CD14-positive monocyte (primary cell): ENCODE measurements around the gene MALAT1. TPM values are rescaled to one million over a fixed set of nuclear protein-coding genes. Genes with fewer than 3 reads are reported as not detected.
A peak's percentile ranks its signal among the peaks of the same experiment; 100 is the strongest.

Source experiments
- DNase-seq, 3 donors: peaks; one replicate each; pipeline ENCODE4 v3.0.0-alpha.2; 2011 to 2022
- H2AFZ ChIP-seq: 2 replicates; pipeline ENCODE4 v1.6.0; 2012; ENCODE audit warnings: mild to moderate bottlenecking, low read depth, low read length, inconsistent platforms; ENCODE audit not compliant: insufficient read depth, poor library complexity, severe bottlenecking
- H3K27ac ChIP-seq, 2 donors: 1 replicate in 1 of 2; 2 replicates in 1 of 2; pipeline ENCODE4 v1.5.1; 2012 to 2013; ENCODE audit warnings: low read length in 2 of 2, control low read depth in 1 of 2, inconsistent platforms in 1 of 2, low read depth in 1 of 2, mild to moderate bottlenecking in 1 of 2
- H3K27me3 ChIP-seq, 2 donors: one replicate each; pipeline versions ENCODE4 v1.6.0 to v1.6.1; 2011 to 2013; ENCODE audit warnings: low read length in 2 of 2; ENCODE audit not compliant: control insufficient read depth in 2 of 2, insufficient read depth in 2 of 2
- H3K36me3 ChIP-seq, 2 donors: replicated peaks in 1 of 2; 1 replicate in 1 of 2; 2 replicates in 1 of 2; pipeline versions ENCODE4 v1.5.1 to v1.6.1; 2012 to 2013; ENCODE audit warnings: low read length in 2 of 2, control low read depth in 1 of 2, inconsistent platforms in 1 of 2, mild to moderate bottlenecking in 1 of 2; ENCODE audit not compliant: insufficient read depth in 2 of 2, control insufficient read depth in 1 of 2
- H3K4me1 ChIP-seq, 2 donors: 1 replicate in 1 of 2; 2 replicates in 1 of 2; pipeline versions ENCODE4 v1.5.1 to v1.6.1; 2012 to 2013; ENCODE audit warnings: low read length in 2 of 2, control low read depth in 1 of 2, inconsistent platforms in 1 of 2, mild to moderate bottlenecking in 1 of 2, moderate library complexity in 1 of 2; ENCODE audit not compliant: insufficient read depth in 2 of 2, control insufficient read depth in 1 of 2
- H3K4me2 ChIP-seq: replicated peaks from 2 replicates; pipeline ENCODE3; 2012; ENCODE audit warnings: low read length, moderate library complexity, mild to moderate bottlenecking; ENCODE audit not compliant: poor library complexity, severe bottlenecking; ENCODE audit errors: extremely low read depth
- H3K4me3 ChIP-seq, 3 experiments: fragments of 200-600 bp in 1 of 3; sonication (generic) in 1 of 3; replicated peaks in 1 of 3; 1 replicate in 2 of 3; 2 replicates in 1 of 3; pipeline ENCODE4 v1.5.1; 2011 to 2013; ENCODE audit warnings: low read length in 3 of 3, mild to moderate bottlenecking in 3 of 3, control low read depth in 2 of 3, low read depth in 2 of 3, inconsistent platforms in 1 of 3, moderate library complexity in 1 of 3
- H3K79me2 ChIP-seq: 2 replicates; pipeline ENCODE4 v1.6.0; 2012; ENCODE audit warnings: mild to moderate bottlenecking, control low read depth, inconsistent platforms, low read length, moderate library complexity; ENCODE audit not compliant: insufficient read depth
- H3K9ac ChIP-seq: 2 replicates; pipeline ENCODE4 v1.6.0; 2017; ENCODE audit warnings: low read length, mild to moderate bottlenecking; ENCODE audit not compliant: insufficient read depth, poor library complexity, severe bottlenecking
- H3K9me3 ChIP-seq, 2 donors: replicated peaks in 1 of 2; 1 replicate in 1 of 2; 2 replicates in 1 of 2; pipeline versions ENCODE4 v1.5.1 to v1.6.1; 2012 to 2013; ENCODE audit warnings: low read length in 2 of 2, control low read depth in 1 of 2; ENCODE audit not compliant: control insufficient read depth in 1 of 2, insufficient read depth in 1 of 2
- H4K20me1 ChIP-seq: 2 replicates; pipeline ENCODE4 v1.6.0; 2012; ENCODE audit warnings: mild to moderate bottlenecking, low read length, control low read depth, moderate library complexity; ENCODE audit not compliant: insufficient read depth
- H3K27ac Mint-ChIP-seq, 7 donors: one replicate each; pipeline ENCODE4 v1.8.0; 2020; ENCODE audit warnings: mild to moderate bottlenecking in 7 of 7, mixed read lengths in 7 of 7, moderate library complexity in 6 of 7, inconsistent platforms in 2 of 7
- H3K27me3 Mint-ChIP-seq, 3 donors: one replicate each; pipeline ENCODE4 v1.8.0; 2021 to 2022; ENCODE audit warnings: low read depth in 3 of 3, mild to moderate bottlenecking in 3 of 3, mixed read lengths in 3 of 3, moderate library complexity in 3 of 3, inconsistent platforms in 1 of 3
- H3K36me3 Mint-ChIP-seq, 2 donors: one replicate each; pipeline ENCODE4 v1.8.0; 2020; ENCODE audit warnings: mixed read lengths in 2 of 2, inconsistent platforms in 1 of 2, mild to moderate bottlenecking in 1 of 2
- H3K4me1 Mint-ChIP-seq: one replicate; pipeline ENCODE4 v1.8.0; 2020; ENCODE audit warnings: mild to moderate bottlenecking, mixed read lengths
- H3K4me3 Mint-ChIP-seq, 2 donors: one replicate each; pipeline ENCODE4 v1.8.0; 2020; ENCODE audit warnings: mild to moderate bottlenecking in 2 of 2, mixed read lengths in 2 of 2, moderate library complexity in 1 of 2
- H3K9me3 Mint-ChIP-seq, 7 donors: one replicate each; pipeline ENCODE4 v1.8.0; 2020 to 2022; ENCODE audit warnings: mixed read lengths in 7 of 7, mild to moderate bottlenecking in 6 of 7, moderate library complexity in 6 of 7, inconsistent platforms in 2 of 7
- CTCF ChIP-seq: fragments of 200-600 bp; IDR thresholded peaks from one replicate; pipeline ENCODE4 v1.8.0; 2022; ENCODE audit warnings: antibody characterized with exemption, mild to moderate bottlenecking
- WGBS: methylation state at CpG from one replicate; pipeline ENCODE4 v1.1.5; 2013; ENCODE audit warnings: missing lambda C conversion rate; ENCODE audit not compliant: insufficient coverage; 5-methylcytosine and 5-hydroxymethylcytosine counted together
- intact Hi-C, 2 donors: fragments of 100-400 bp; cut with micrococcal nuclease; formaldehyde crosslinking; loops; one replicate each; pipeline versions ENCODE4 v1.15.0 to v1.15.1; 2023
- polyA plus RNA-seq, 3 donors: library from polyadenylated mRNA; depleted of rRNA in 1 of 3; unstranded in 2 of 3; stranded (reverse) in 1 of 3; fragments of 300-500 nt in 2 of 3; fragments of >200 nt in 1 of 3; fragmentation: Illumina TruSeq in 2 of 3; gene quantifications; 1 replicate in 2 of 3; 2 replicates in 1 of 3; pipeline ENCODE4 v1.2.3, GENCODE V29; 2012 to 2021

Gene MALAT1
- polyA plus RNA-seq, 3 donors, result 263 to 815 (median 554) TPM

GRCh38 chr11:65489706-65490320 is 9.0 kb upstream of the MALAT1 start:
- no peak for TF ChIP-seq CTCF
- Histone ChIP-seq H3K4me1 (peaks cover 67 to 78% of the 10 kb centered on the region in 2 donors), H2AFZ (no peak overlapping the region), H3K9ac (no peak overlapping the region), H3K27ac (no peak overlapping the region), H3K79me2 (peaks cover 33% of the 10 kb centered on the region), H3K4me3 (no peak overlapping the region), H4K20me1 (no peaks in the 10 kb centered on the region), H3K27me3 (no peaks in the 10 kb centered on the region), H3K36me3 (no peaks in the 10 kb centered on the region), H3K9me3 (no peaks in the 10 kb centered on the region), H3K4me2 (no peak overlapping the region)
- intact Hi-C loops, result no loop called here
- WGBS, result 95% methylated on average over 4 of the region's 8 CpGs
- Mint-ChIP-seq H3K27me3 (peaks cover 0 to 3% (median 2%) of the 10 kb centered on the region in 3 donors), H3K4me1 (peaks cover 68% of the 10 kb centered on the region), H3K4me3 (no peak overlapping the region), H3K36me3 (no peaks in the 10 kb centered on the region), H3K9me3 (no peaks in the 10 kb centered on the region), H3K27ac (peak overlapping the region in 5 of 7 donors; percentile 54 to 99 (median 62))
- DNase-seq, result no peak

DNA sequence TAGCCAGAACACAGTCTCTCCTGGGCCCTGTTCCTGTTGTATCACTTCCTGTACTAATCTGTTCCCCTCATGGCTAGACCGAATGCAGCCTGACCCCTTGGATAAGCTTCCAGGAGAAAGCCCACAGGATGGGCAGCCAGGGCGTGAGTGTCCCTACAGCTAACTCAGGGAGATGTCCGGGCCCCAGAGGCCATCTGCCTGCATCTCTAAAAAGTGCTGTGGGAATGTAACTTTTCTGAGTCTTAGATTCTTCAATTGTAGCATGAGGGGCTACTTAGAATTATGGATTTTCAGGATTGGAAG is 7.7 kb upstream of the MALAT1 start:
- WGBS, result 78% methylated on average over 3 of the region's 3 CpGs
- no peak overlapping the region for H3K4me3 Mint-ChIP-seq
- no peaks in the 10 kb centered on the region for H3K27me3 ChIP-seq
- peaks cover 46% of the 10 kb centered on the region for H3K79me2 ChIP-seq
- no peaks in the 10 kb centered on the region for H3K9me3 Mint-ChIP-seq
- no peaks in the 10 kb centered on the region for H3K9me3 ChIP-seq
- intact Hi-C loops, result no loop called here
- no peak overlapping the region for H3K9ac ChIP-seq
- no peaks in the 10 kb centered on the region for H4K20me1 ChIP-seq
- H3K36me3 Mint-ChIP-seq, result no peaks in the 10 kb centered on the region
- peak overlapping the region in 1 of 3 experiments; percentile 54 for H3K4me3 ChIP-seq
- H3K27me3 Mint-ChIP-seq, result peaks cover 0 to 3% (median 2%) of the 10 kb centered on the region in 3 donors
- DNase-seq, result no peak
- peaks cover 79 to 91% of the 10 kb centered on the region in 2 donors for H3K4me1 ChIP-seq
- no peak for TF ChIP-seq CTCF
- peak overlapping the region in 1 of 2 donors; percentile 96 for H3K27ac ChIP-seq
- peaks cover 75% of the 10 kb centered on the region for H3K4me1 Mint-ChIP-seq
- no peaks in the 10 kb centered on the region for H3K36me3 ChIP-seq
- H3K27ac Mint-ChIP-seq, result peak overlapping the region in 5 of 7 donors; percentile 96 to 99 (median 99)
- H3K4me2 ChIP-seq, result peak overlapping the region; percentile 74
- H2AFZ ChIP-seq, result no peak overlapping the region
